Stimulated activated CD4-positive, alpha-beta T cell treated with anti-CD3 and anti-CD28 coated beads, Interleukin-12 subunit alpha, Interleukin-12 subunit beta, amount 100 ng/mL, for 48 hours (primary cell): Measurements from ENCODE around the gene ENO4.

ENCODE experiments used
- DNase-seq, 3 donors: peaks; one replicate each; pipeline ENCODE4 v3.0.0-alpha.2; 2020; ENCODE audit warnings: low read depth in 2 of 3, low spot score in 1 of 3

ENO4 gene

GRCh38 chr10:116866066-116866465 is 16.8 kb downstream of the ENO4 start:
- DNase-seq = no peak

DNA sequence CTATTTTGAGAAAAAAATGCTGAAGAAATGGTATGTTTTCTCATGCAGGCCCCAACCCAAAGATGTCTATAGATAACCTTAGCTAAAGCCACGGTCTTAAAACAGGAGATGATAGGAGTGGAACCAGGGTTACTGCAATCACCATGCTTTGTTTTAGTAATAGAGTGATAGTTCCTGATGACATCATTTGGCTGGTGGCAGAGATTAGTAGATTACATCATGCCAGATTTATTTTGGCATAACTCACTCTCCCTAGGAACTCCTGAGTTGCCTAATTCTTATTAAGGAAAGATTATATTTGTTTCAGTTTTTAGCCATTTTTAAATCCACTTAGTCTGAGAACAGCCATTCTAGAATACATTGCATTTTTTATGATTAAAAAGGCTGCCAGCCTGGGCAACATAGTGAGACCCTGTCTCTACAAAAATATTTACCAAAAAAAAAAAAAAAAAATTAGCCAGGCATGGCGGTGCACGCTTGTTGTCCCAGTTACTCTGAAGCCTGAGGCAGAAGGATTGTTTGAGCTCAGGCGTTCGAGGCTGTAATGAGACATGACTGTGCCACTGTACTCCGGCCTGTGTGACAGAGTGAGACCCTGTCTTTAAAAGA is 17.8 kb downstream of the ENO4 start:
- DNase-seq = no peak

DNA sequence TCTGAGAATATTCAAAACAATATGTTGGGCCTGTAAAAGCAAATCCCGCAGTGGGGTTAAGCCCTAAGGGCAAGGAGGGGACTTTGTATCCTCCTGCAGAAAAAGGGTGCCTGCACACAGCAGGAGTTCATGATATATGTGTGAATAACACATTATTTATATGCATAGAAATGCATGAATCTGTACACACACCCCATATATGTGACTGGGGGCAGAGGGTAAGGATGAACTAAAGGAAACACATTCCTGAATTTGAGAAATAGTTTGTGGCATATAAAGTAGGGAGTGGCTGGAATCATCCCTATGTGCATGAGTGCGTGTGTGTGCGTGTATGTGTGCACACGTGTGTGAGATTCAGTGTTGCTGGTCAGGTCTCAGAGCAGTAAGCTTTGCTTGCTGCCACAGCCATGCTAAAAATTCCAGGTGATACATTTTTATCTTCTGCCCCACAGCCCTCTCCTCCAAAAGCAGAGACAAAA is 18.9 kb downstream of the ENO4 start:
- no peak for DNase-seq

- no peak for DNase-seq
Observed at GRCh38 chr10:116868722-116869121, 19.4 kb downstream of the ENO4 start.

GRCh38 chr10:116870949-116871348 is 21.6 kb downstream of the ENO4 start:
- no peak for DNase-seq

DNA sequence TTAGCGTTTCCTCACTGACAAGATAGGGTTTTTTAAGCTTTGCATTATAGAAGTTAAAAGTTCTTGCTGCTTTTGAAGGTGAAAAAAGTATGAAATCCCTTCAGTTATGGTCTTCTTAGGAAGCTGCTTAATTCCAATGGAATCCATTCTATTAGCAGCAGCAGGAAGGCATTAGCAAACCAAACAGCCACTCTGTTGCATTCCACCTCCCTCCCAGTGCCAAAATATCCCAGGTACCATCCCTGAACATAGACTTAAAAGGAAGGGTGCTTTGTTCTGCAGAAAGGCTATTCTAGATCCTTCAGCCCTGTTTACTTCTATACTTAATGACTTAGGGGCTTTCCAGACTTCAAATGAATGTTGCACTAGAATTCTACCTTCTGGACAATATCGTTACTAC is 23.8 kb downstream of the ENO4 start:
- DNase-seq = no peak

DNA sequence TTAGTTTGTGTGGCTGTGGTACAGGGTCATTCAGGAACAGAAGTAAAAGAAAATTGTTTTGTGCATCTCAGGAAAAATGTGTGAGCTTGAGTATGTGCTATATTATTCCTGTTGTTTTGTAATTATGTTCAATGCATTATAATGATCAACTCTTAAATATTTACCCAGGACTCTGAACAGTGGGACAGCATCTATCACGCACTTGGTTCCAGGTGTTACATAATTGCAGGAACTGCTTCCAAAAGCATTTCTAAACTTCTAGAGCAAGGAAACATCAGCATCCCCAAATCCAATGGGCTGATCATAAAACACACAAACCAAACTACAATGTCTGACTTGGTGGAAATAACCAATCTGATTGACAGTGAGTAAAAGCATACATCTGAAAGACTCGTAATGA is 26.6 kb downstream of the ENO4 start:
- no peak for DNase-seq

- DNase-seq = no peak
Observed at GRCh38 chr10:116877391-116877790, 28.1 kb downstream of the ENO4 start.

- DNase-seq = no peak
Observed at GRCh38 chr10:116878123-116878522, 28.8 kb downstream of the ENO4 start.

DNA sequence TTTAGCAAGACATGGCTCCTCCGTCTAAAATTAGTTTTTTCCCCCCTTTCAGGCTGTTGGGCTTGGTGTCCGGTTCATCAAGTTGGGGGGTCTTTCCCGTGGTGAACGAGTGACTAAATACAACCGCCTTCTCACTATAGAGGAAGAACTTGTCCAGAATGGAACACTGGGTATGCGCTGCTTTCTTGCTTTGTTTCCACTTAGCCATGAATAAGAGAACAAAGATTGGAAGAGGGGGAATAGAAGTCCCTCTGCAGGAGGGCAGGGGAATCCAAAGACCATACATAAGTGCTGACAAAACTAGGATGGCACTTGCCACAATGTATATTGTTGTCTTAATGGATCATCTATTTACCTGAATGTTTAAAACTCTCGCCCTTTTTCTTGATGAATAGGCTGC is 30.5 kb downstream of the ENO4 start:
- DNase-seq = no peak

DNA sequence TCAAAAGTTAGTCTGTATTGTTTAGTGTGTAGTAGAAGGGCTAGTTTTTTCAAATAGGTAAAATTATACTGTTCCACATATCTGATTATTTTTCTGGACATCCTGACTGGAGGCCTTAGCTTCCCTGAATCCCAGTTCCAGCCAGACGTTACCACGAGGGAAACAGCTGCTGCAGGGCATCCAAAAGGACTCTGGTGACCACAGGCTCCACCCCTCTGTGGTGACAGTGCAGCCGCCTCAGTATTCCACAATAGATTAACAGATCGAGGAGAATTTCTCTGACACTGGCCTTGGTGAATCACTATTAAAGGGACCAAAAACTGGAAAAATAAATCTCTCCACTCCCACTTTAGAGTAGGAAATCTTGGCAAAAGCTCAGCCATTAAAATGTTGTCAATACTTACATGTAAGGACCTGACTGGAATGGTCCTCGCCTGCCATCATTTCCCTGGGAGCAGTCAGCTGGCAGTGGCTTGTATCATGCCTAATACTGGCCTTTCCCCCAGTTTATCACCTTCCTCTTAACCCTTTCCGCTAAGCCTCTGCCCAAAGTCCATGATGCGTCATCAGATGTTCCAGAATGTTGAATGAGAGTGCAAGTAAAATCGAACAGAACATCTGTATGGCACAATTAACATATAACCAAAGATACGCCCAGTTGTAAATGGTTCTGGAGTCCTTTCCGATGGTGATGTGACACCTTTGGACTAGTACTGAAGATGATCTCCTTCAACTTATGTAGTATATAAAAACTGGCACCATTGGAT is 31.6 kb downstream of the ENO4 start:
- DNase-seq = no peak

DNA sequence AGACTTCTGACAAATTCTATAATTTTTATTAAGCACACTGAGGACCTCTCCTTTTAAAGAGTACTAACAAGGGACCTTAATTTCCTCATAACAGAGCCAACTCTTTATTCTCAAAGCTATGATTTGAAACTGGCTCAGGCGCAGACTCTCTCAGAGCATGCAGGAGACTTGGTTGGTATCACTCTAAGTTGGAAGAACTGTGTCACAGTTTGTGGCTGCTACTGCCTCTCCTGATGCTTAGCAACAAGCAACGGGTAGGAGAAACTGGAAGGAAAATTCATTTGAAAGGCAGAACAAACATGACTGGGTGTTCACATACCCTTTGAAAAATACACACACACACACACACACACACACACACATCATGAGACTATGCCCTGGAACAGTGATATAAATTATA is 33.3 kb downstream of the ENO4 start:
- no peak for DNase-seq

- DNase-seq = no peak
Observed at GRCh38 chr10:116886772-116887171, 37.5 kb downstream of the ENO4 start.

GRCh38 chr10:116888380-116889055 is 39.2 kb downstream of the ENO4 start:
- DNase-seq = no peak

GRCh38 chr10:116889066-116889465 is 39.8 kb downstream of the ENO4 start:
- no peak for DNase-seq

- DNase-seq = no peak
Observed at GRCh38 chr10:116891208-116891607, 41.9 kb downstream of the ENO4 start.

- DNase-seq = no peak
Observed at GRCh38 chr10:116892907-116893685, 43.8 kb downstream of the ENO4 start.

GRCh38 chr10:116893686-116894037 is 44.4 kb downstream of the ENO4 start:
- DNase-seq = no peak

DNA sequence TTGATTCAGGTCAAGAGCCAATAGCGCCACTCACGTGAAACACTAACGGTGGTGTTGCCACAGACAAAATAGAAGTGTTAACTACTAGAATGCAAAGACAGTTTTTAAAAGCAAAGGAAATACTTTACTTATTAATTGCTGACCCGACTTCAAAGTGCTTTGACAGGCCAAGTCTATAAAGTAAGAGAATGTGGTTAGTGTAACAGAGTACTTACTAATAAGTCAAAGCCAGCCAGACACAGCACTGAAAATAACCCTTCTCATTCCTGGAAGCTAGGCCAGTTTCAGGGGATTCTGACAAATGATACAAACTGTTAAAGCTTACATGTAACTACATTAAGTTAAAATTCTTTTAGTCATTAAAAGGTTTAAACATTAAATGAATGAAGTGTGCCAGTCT is 50.3 kb downstream of the ENO4 start:
- DNase-seq = no peak

- no peak for DNase-seq
Observed at GRCh38 chr10:116905845-116906210, 56.5 kb downstream of the ENO4 start.

DNA sequence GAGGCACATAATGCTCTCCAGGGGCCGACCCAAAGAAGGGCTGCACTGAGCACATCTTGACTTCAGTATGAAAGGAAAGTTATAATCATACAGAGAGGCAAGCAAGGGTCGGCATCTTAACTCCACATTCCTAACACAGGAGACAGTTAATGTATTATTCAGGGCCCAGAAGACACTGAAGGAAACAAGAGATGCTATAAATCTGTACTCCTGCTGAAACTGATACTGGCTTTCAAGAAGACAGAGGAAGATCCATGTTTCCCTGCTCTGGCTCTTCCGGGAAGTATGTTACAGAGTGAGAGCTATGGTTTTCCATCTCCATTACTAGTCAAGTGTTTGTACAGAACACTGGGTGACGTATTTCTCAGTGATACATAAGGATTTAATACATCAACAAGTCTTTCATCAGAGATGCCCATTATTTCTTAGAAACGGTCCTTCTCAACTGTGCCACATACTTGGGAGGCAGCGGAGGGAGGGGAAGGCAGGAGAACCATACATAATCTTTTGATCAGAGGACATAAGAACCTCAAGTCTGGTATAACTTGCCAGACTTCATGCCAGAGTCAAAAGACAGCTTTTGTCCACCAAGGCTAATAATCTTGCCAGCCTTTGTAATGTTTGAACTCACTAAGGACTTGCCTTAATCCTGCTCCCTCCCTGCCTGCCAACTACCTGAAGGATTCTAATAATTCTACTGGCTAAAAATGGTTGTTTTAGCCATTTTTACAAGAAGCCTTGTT is 58.1 kb downstream of the ENO4 start:
- DNase-seq = no peak
